Measurements from ENCODE around the gene TMCC1. TPM values are rescaled to one million over a fixed set of nuclear protein-coding genes. Genes with fewer than 3 reads are reported as not detected.

TMCC1 gene
- total RNA-seq, 2 donors from 2014 or later, result 20.0 to 21.7 TPM

- Histone ChIP-seq H3K9me3 (no peaks in the 10 kb centered on the region), H3K4me3 (no peak overlapping the region), H3K27me3 (no peaks in the 10 kb centered on the region), H3K36me3 (no peaks in the 10 kb centered on the region), H3K27ac (peak overlapping the region in 1 of 2 donors; percentile 42), H3K4me1 (peaks cover 0 to 37% of the 10 kb centered on the region in 2 donors)
- no peak for TF ChIP-seq CTCF (IDR thresholded peaks at IDR 0.05)
- no peak for DNase-seq (ENCODE audit: low spot score)
These were observed 230.5 kb downstream of the TMCC1 start for GRCh38 chr3:129663045-129663446.

GRCh38 chr3:129662191-129662608, 231.3 kb downstream of the TMCC1 start:
- peak overlapping the region in 1 of 2 donors; percentile 42 for H3K27ac ChIP-seq
- H3K4me3 ChIP-seq, result no peak overlapping the region

GRCh38 chr3:129661766-129662165, 231.7 kb downstream of the TMCC1 start:
- Histone ChIP-seq H3K36me3 (no peaks in the 10 kb centered on the region), H3K27me3 (no peaks in the 10 kb centered on the region), H3K27ac (peak overlapping the region in 1 of 2 donors; percentile 42), H3K4me3 (no peak overlapping the region), H3K4me1 (peaks cover 0 to 50% of the 10 kb centered on the region in 2 donors), H3K9me3 (no peaks in the 10 kb centered on the region)
- no peak for DNase-seq (ENCODE audit: low spot score)
- TF ChIP-seq CTCF (IDR thresholded peaks at IDR 0.05), result no peak

More at GRCh38 chr3:129662191-129662608, 231.3 kb downstream of the TMCC1 start:
- no peaks in the 10 kb centered on the region for H3K9me3 ChIP-seq
- peaks cover 0 to 45% of the 10 kb centered on the region in 2 donors for H3K4me1 ChIP-seq
- DNase-seq (ENCODE audit: low spot score), result no peak
- H3K36me3 ChIP-seq, result no peaks in the 10 kb centered on the region
- no peak for TF ChIP-seq CTCF (IDR thresholded peaks at IDR 0.05)
- no peaks in the 10 kb centered on the region for H3K27me3 ChIP-seq

DNA sequence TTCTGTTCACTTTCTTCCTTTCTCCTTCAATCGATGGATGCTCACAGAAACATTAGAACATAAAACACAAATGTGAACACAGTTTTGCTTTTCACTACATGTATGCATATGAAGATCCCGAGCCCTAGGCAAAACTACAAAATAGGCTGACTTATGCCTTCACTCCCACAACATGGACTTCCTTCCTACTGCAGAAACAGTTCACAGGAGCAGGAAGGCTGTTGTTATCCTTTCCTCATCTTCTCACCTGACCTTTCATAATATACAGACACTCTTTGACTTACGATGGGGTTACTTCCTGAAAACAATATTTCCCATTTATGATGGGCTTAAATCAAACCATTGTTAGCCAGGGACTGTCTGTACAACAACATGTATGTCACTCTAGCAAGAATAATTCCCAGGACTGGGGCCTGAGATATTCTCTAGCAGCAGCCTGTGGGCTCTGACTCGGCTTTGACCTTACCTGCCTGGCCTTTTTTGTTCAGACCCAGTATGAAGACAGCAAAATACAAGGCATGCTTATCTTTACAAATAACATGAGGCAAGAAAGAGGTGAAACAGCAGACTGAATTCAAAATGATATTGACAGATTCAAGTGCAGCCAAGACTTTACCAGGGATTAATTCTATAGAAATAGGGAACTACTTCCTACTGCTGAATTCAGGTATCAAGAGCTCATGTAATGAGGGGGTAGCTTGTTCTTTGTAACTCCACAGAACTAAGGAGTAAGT, 235.2 kb downstream of the TMCC1 start:
- no peaks in the 10 kb centered on the region for H3K9me3 ChIP-seq
- H3K27ac ChIP-seq, result peak overlapping the region in 1 of 2 donors; percentile 32
- H3K36me3 ChIP-seq, result peaks cover 6% of the 10 kb centered on the region
- H3K27me3 ChIP-seq, result no peaks in the 10 kb centered on the region
- peaks cover 0 to 34% of the 10 kb centered on the region in 2 donors for H3K4me1 ChIP-seq
- no peak for DNase-seq (ENCODE audit: low spot score)
- no peak for TF ChIP-seq CTCF (IDR thresholded peaks at IDR 0.05)
- H3K4me3 ChIP-seq, result no peak overlapping the region

DNA sequence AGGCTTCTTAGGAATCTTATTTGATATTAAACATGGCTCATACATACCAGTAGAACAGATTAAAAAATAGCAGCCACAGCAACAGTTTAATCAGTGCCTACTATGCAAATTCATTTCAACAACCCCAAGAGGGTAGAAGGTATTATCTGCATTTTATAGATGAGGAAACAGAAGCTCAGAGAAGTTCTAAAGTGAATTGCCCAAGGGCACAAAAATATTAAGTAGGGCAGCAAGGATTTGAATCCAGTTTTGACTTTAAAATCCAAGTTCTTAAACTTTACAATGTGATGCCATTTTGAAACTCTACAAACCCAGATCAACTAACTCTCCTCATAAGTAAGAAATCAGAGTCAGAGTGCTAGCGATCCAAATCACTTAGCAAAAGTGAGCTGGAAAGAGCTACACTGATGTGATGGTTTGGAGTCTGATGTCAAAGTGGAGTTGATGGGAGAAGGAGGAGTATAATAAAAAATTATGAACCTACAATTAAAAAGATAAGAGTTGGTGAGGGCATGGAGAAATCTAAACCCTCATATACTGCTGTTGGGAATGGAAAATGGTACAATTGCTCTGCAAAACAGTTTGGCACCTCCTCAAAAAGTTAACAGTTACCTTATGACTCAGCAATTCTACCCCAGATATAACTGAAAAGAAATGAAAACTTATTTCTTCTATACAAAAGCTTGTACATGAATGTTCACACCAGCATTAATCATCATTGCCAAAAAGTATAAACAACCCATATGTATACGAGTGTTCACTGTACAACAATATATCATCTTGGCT, 236.1 kb downstream of the TMCC1 start:
- no peaks in the 10 kb centered on the region for H3K9me3 ChIP-seq
- H3K36me3 ChIP-seq, result peaks cover 6% of the 10 kb centered on the region
- DNase-seq (ENCODE audit: low spot score), result no peak
- no peak overlapping the region for H3K4me3 ChIP-seq
- peak overlapping the region in 1 of 2 donors; percentile 32 for H3K27ac ChIP-seq
- H3K27me3 ChIP-seq, result no peaks in the 10 kb centered on the region
- H3K4me1 ChIP-seq, result peaks cover 0 to 27% of the 10 kb centered on the region in 2 donors
- TF ChIP-seq CTCF (IDR thresholded peaks at IDR 0.05), result no peak
